ENCODE measurements around the gene STAG1. TPM values are rescaled to one million over a fixed set of nuclear protein-coding genes. Genes with fewer than 3 reads are reported as not detected.

The STAG1 gene
- total RNA-seq, 4 donors from 2014 or later, result 32.6 to 44.0 (median 40.5) TPM

GRCh38 chr3:136427236-136427635, 324.9 kb downstream of the STAG1 start:
- DNase-seq (ENCODE audit: extremely low spot score), result no peak
- Histone ChIP-seq H3K27ac (replicated peaks in 1 of 4) (no peak overlapping the region), H3K4me3 (no peak overlapping the region), H3K4me1 (no peaks in the 10 kb centered on the region), H3K27me3 (no peaks in the 10 kb centered on the region), H3K36me3 (peaks cover 0 to 46% (median 9%) of the 10 kb centered on the region in 4 donors), H3K9me3 (no peaks in the 10 kb centered on the region)
- TF ChIP-seq CTCF (IDR thresholded peaks at IDR 0.05), result no peak
- intact Hi-C loops (cut with DNase I), result no loop called here

- no peak overlapping the region for H3K4me3 ChIP-seq
- no peaks in the 10 kb centered on the region for H3K9me3 ChIP-seq
- peaks cover 0 to 4% (median 2%) of the 10 kb centered on the region in 4 donors for H3K4me1 ChIP-seq
- intact Hi-C loops (cut with DNase I), result no loop called here
- no peak for DNase-seq (ENCODE audit: extremely low spot score)
- peaks cover 0 to 32% (median 10%) of the 10 kb centered on the region in 4 donors for H3K36me3 ChIP-seq
- TF ChIP-seq POLR2AphosphoS5 (IDR thresholded peaks at IDR 0.05) (no peak), CTCF (IDR thresholded peaks at IDR 0.05) (no peak), EP300 (IDR thresholded peaks at IDR 0.05) (no peak), POLR2A (IDR thresholded peaks at IDR 0.05; ENCODE audit: low read depth) (no peak)
- H3K27ac ChIP-seq (replicated peaks in 1 of 4), result no peak overlapping the region
- H3K27me3 ChIP-seq, result no peaks in the 10 kb centered on the region
Measured at GRCh38 chr3:136414476-136414875, 337.7 kb downstream of the STAG1 start.

- Histone ChIP-seq H3K9me3 (no peaks in the 10 kb centered on the region), H3K27me3 (no peaks in the 10 kb centered on the region), H3K36me3 (peaks cover 0 to 19% (median 11%) of the 10 kb centered on the region in 4 donors), H3K4me1 (peaks cover 0 to 4% (median 2%) of the 10 kb centered on the region in 4 donors), H3K4me3 (no peak overlapping the region), H3K27ac (replicated peaks in 1 of 4) (no peak overlapping the region)
- intact Hi-C loops (cut with DNase I), result no loop called here
- WGBS, result 53% methylated on average over 4 of the region's 4 CpGs
- TF ChIP-seq EP300 (IDR thresholded peaks at IDR 0.05) (no peak), POLR2A (IDR thresholded peaks at IDR 0.05; ENCODE audit: low read depth) (no peak), CTCF (IDR thresholded peaks at IDR 0.05) (no peak), POLR2AphosphoS5 (IDR thresholded peaks at IDR 0.05) (no peak)
- DNase-seq (ENCODE audit: extremely low spot score), result no peak
Measured at GRCh38 chr3:136412307-136412706, 339.9 kb downstream of the STAG1 start.

- intact Hi-C loops (cut with DNase I), result no loop called here
- H3K36me3 ChIP-seq, result peaks cover 0 to 10% (median 4%) of the 10 kb centered on the region in 4 donors
- no peak overlapping the region for H3K27ac ChIP-seq (replicated peaks in 1 of 4)
- 96% methylated on average over 3 of the region's 3 CpGs for WGBS
- DNase-seq (ENCODE audit: extremely low spot score), result no peak
- TF ChIP-seq POLR2A (IDR thresholded peaks at IDR 0.05; ENCODE audit: low read depth), result no peak
- no peak for TF ChIP-seq EP300 (IDR thresholded peaks at IDR 0.05)
- no peak for TF ChIP-seq POLR2AphosphoS5 (IDR thresholded peaks at IDR 0.05)
- TF ChIP-seq CTCF (IDR thresholded peaks at IDR 0.05), result no peak
- H3K27me3 ChIP-seq, result no peaks in the 10 kb centered on the region
- H3K9me3 ChIP-seq, result no peaks in the 10 kb centered on the region
- peaks cover 0 to 4% (median 2%) of the 10 kb centered on the region in 4 donors for H3K4me1 ChIP-seq
- no peak overlapping the region for H3K4me3 ChIP-seq
Measured at GRCh38 chr3:136409549-136409948, 342.6 kb downstream of the STAG1 start.

- Histone ChIP-seq H3K36me3 (peaks cover 0 to 20% (median 13%) of the 10 kb centered on the region in 4 donors), H3K4me1 (no peaks in the 10 kb centered on the region), H3K27ac (replicated peaks in 1 of 4) (no peak overlapping the region), H3K27me3 (no peaks in the 10 kb centered on the region), H3K4me3 (no peak overlapping the region), H3K9me3 (no peaks in the 10 kb centered on the region)
- intact Hi-C loops (cut with DNase I), result no loop called here
- 93% methylated on average over 2 of the region's 2 CpGs for WGBS
- no peak for DNase-seq (ENCODE audit: extremely low spot score)
- no peak for TF ChIP-seq CTCF (IDR thresholded peaks at IDR 0.05)
- TF ChIP-seq EP300 (IDR thresholded peaks at IDR 0.05), result no peak
- TF ChIP-seq POLR2AphosphoS5 (IDR thresholded peaks at IDR 0.05), result no peak
- TF ChIP-seq POLR2A (IDR thresholded peaks at IDR 0.05; ENCODE audit: low read depth), result no peak
Measured at GRCh38 chr3:136404056-136404455, 348.1 kb downstream of the STAG1 start.

All from esophagus muscularis mucosa (tissue), 4 donors.